Transverse colon (tissue), 4 donors: ENCODE measurements around the gene ACAD11. TPM values are rescaled to one million over a fixed set of nuclear protein-coding genes. Genes with fewer than 3 reads are reported as not detected.

ENCODE experiments used
- DNase-seq: peaks from one replicate; pipeline ENCODE4 v3.0.0-alpha.2; 2019
- H3K27ac ChIP-seq, 4 donors: fragments of 200-600 bp; sonication (generic); 2 replicates each; pipeline ENCODE4 v1.5.1; 2016 to 2018; ENCODE audit warnings: inconsistent platforms in 4 of 4
- H3K27me3 ChIP-seq: fragments of 200-600 bp; sonication (generic); 2 replicates; pipeline ENCODE4 v1.5.1; 2017; ENCODE audit warnings: inconsistent platforms
- H3K36me3 ChIP-seq, 4 donors: fragments of 200-600 bp; sonication (generic); 2 replicates each; pipeline ENCODE4 v1.5.1; 2017 to 2019; ENCODE audit warnings: inconsistent platforms in 4 of 4
- H3K4me1 ChIP-seq, 4 donors: fragments of 200-600 bp; sonication (generic); 2 replicates each; pipeline ENCODE4 v1.5.1; 2017 to 2020; ENCODE audit warnings: inconsistent platforms in 4 of 4
- H3K4me3 ChIP-seq, 4 donors: fragments of 200-600 bp; sonication (generic); 1 replicate in 1 of 4; 2 replicates in 3 of 4; pipeline versions ENCODE4 v1.5.1 to v1.6.1; 2017 to 2019; ENCODE audit warnings: inconsistent platforms in 4 of 4
- H3K9me3 ChIP-seq, 2 donors: fragments of 200-600 bp; sonication (generic); 2 replicates each; pipeline ENCODE4 v1.5.1; 2017 to 2019; ENCODE audit warnings: inconsistent platforms in 2 of 2
- EP300 ChIP-seq: sonication (generic); formaldehyde crosslinking; IDR thresholded peaks from one replicate; pipeline ENCODE4 v1.6.1; 2017; ENCODE audit warnings: antibody characterized with exemption, low read depth
- POLR2A ChIP-seq: fragments of 450-650 bp; IDR thresholded peaks from one replicate; pipeline ENCODE4 v1.6.1; 2016; ENCODE audit warnings: antibody characterized with exemption, mild to moderate bottlenecking, moderate library complexity
- POLR2AphosphoS5 ChIP-seq, 3 donors: sonication (generic); formaldehyde crosslinking; IDR thresholded peaks; one replicate each; pipeline ENCODE4 v1.6.1; 2016; ENCODE audit warnings: antibody characterized with exemption in 3 of 3
- WGBS, 2 donors: methylation state at CpG; one replicate each; pipeline ENCODE4 v1.1.5; 2018; ENCODE audit warnings: low coverage in 1 of 2; 5-methylcytosine and 5-hydroxymethylcytosine counted together
- in situ Hi-C, 4 donors: fragments of 200-750 bp; cut with MboI; loops; one replicate each; pipeline versions ENCODE4 v1.15.0 to v1.15.1; 2017; ENCODE audit warnings: low sequenced_read_pairs in 3 of 4, low pct_ligation_motif_present in 1 of 4, low pct_unique_long_range_greater_than_20kb in 1 of 4
- intact Hi-C: fragments of 100-400 bp; cut with DNase I; formaldehyde crosslinking; loops from one replicate; pipeline ENCODE4 v1.15.1; 2023; ENCODE audit warnings: low total_unique reads
- total RNA-seq, 4 donors: library from RNA; depleted of rRNA; stranded (reverse); fragments of >200 nt; gene quantifications; one replicate each; pipeline ENCODE4 v1.1.0, GENCODE V29; 2016
- TF ChIP-seq, protein P1 (sequence below), 5 experiments: fragments of 200-600 bp in 3 of 5; fragments of 450-650 bp in 2 of 5; sonication (generic) in 3 of 5; IDR thresholded peaks; 1 replicate in 2 of 5; 2 replicates in 3 of 5; pipeline ENCODE4 v1.5.1; 2016 to 2017; ENCODE audit warnings: antibody characterized with exemption in 5 of 5, inconsistent platforms in 3 of 5, mild to moderate bottlenecking in 2 of 5, moderate library complexity in 1 of 5

ACAD11 gene
- total RNA-seq, 4 donors from 2014 or later: 10.2 to 56.7 (median 20.9) TPM

DNA sequence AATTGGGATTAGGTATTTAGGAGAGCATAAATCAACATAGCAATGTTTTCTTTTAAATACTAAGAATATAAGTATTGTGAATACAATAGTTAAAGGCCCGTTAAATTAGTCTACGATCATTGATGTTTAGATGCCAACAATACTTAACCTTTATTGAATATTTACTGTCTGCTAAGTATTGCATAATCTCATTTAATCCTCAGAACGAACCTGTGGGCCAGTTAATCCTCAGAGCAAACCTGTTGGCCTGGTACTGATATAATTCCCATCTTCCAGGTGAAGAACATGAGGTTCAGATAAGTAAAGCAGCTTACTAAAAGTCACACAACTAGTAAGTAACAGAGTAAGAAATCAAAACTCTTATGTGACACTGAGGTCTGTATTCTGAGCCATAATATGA is 119.9 kb downstream of the ACAD11 start:
- DNase-seq: no peak
- in situ Hi-C loops (loop anchor here (5.0 to 10.0 kb wide), 2 partner anchors 103 to 105 kb away; no protein-coding TSS in a partner anchor), intact Hi-C loops (loop anchor here (5.0 kb wide), 1 partner anchor 103 kb away; no protein-coding TSS in a partner anchor)
- TF ChIP-seq POLR2A (no peak), EP300 (no peak), POLR2AphosphoS5 (IDR thresholded peaks at IDR 0.05) (no peak)
- TF ChIP-seq, protein P1, sequence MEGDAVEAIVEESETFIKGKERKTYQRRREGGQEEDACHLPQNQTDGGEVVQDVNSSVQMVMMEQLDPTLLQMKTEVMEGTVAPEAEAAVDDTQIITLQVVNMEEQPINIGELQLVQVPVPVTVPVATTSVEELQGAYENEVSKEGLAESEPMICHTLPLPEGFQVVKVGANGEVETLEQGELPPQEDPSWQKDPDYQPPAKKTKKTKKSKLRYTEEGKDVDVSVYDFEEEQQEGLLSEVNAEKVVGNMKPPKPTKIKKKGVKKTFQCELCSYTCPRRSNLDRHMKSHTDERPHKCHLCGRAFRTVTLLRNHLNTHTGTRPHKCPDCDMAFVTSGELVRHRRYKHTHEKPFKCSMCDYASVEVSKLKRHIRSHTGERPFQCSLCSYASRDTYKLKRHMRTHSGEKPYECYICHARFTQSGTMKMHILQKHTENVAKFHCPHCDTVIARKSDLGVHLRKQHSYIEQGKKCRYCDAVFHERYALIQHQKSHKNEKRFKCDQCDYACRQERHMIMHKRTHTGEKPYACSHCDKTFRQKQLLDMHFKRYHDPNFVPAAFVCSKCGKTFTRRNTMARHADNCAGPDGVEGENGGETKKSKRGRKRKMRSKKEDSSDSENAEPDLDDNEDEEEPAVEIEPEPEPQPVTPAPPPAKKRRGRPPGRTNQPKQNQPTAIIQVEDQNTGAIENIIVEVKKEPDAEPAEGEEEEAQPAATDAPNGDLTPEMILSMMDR (IDR thresholded peaks at IDR 0.05): no peak
- Histone ChIP-seq H3K9me3 (no peaks in the 10 kb centered on the region), H3K36me3 (peaks cover 0 to 33% (median 8%) of the 10 kb centered on the region in 4 donors), H3K27me3 (no peaks in the 10 kb centered on the region), H3K27ac (no peak overlapping the region), H3K4me3 (no peak overlapping the region), H3K4me1 (peaks cover 0 to 9% (median 0%) of the 10 kb centered on the region in 4 donors)
- WGBS, 2 donors: 64 to 88% methylated on average over 3 of the region's 3 CpGs

DNA sequence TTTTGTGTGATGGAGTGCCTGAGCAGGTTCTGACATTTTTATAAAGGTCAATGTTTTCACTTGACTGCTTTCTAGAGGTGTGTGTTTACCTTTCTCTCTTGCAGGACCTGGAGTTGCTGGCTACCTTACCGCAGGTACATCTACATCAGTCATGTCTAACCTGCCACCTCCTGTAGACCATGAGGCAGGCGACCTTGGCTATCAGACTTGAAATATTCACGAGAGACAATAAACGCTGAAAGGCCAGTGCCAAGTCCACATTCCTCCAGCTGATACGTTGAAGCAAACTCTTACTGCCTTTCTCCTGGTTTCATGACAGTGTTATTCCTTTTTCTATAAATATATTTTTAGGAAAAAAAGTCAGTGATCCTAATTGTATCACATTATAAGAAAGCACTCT is 121.5 kb downstream of the ACAD11 start:
- TF ChIP-seq POLR2A (no peak), POLR2AphosphoS5 (IDR thresholded peaks at IDR 0.05) (no peak), EP300 (no peak)
- TF ChIP-seq, protein P1 (IDR thresholded peaks at IDR 0.05): no peak
- no peak overlapping the region for H3K4me3 ChIP-seq
- no peaks in the 10 kb centered on the region for H3K27me3 ChIP-seq
- no peak overlapping the region for H3K27ac ChIP-seq
- in situ Hi-C loops (loop anchor here in 3 of 4 donors (5.0 to 10.0 kb wide), 2 partner anchors 104 to 107 kb away; no protein-coding TSS in a partner anchor), intact Hi-C loops (loop anchor here (5.0 kb wide), 1 partner anchor 104 kb away; no protein-coding TSS in a partner anchor)
- H3K4me1 ChIP-seq: peaks cover 0 to 4% (median 0%) of the 10 kb centered on the region in 4 donors
- H3K9me3 ChIP-seq: no peaks in the 10 kb centered on the region
- WGBS, 2 donors: 45 to 63% methylated on average over 5 of the region's 5 CpGs
- H3K36me3 ChIP-seq: peaks cover 0 to 33% (median 8%) of the 10 kb centered on the region in 4 donors
- DNase-seq: no peak

DNA sequence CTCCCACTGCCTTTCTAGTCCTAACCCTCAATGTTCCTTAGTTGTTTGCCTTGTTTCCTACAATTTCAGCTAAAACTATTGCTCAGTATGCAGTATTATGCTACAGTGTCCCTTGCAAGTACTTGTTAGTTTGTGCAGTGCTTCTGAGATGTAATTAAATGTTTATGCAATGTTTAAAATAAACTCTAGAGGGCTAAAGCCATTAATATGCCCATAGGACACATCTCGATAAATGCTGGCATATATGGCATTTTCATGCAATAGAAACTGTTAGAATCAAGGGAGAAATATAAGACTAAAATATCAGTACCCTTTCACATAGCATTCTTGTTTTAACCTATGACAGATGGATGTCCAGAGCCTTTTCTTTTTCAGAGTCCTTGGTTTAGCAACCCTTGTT is 122.3 kb downstream of the ACAD11 start:
- Histone ChIP-seq H3K27me3 (no peaks in the 10 kb centered on the region), H3K27ac (no peak overlapping the region), H3K4me3 (no peak overlapping the region), H3K4me1 (no peaks in the 10 kb centered on the region), H3K9me3 (no peaks in the 10 kb centered on the region), H3K36me3 (peaks cover 0 to 33% (median 8%) of the 10 kb centered on the region in 4 donors)
- intact Hi-C loops: loop anchor here (5.0 kb wide), 1 partner anchor 105 kb away; no protein-coding TSS in a partner anchor
- DNase-seq: no peak
- in situ Hi-C loops: loop anchor here in 3 of 4 donors (5.0 to 10.0 kb wide), 2 partner anchors 105 to 108 kb away; no protein-coding TSS in a partner anchor
- TF ChIP-seq POLR2A (no peak), POLR2AphosphoS5 (IDR thresholded peaks at IDR 0.05) (no peak), EP300 (no peak)
- TF ChIP-seq, protein P1 (IDR thresholded peaks at IDR 0.05): no peak
- WGBS, 2 donors: 78 to 88% methylated on average over 1 of the region's 1 CpG

DNA sequence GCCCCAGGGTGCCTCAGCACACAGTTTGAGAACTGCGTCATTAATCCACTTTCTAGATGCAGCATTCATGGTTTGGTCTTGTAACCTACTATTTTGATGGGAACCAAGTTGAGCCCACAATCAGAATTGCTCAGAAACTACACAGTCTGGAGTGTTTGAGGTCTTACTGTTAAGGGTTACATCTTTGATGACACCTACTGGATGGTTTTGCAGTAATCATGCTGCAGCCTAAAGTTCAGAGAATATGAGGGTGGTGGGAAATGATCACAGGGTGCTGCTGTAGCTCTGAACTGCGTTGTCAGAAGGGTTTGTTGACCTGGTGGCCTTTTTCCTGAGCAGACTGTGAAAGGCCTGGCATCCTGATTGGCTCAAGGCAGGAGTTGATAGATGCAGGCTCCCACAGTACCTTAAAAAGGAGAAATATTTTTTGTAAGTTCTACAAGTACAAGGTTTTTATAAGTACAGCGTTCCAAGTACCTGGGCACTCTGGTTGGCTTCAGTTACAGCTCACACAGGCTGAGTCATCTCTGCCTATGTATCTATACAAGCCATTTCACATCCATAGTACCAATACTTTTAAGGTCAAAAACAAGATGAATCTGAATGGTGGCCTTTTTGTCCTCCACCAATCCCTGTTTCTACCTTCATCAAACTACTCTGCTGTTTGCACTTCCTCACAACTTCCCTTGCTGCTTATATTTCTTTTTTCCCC is 123.0 kb downstream of the ACAD11 start:
- H3K9me3 ChIP-seq: no peaks in the 10 kb centered on the region
- no peak for DNase-seq
- no peak overlapping the region for H3K27ac ChIP-seq
- no peak overlapping the region for H3K4me3 ChIP-seq
- TF ChIP-seq, protein P1 (IDR thresholded peaks at IDR 0.05): no peak
- TF ChIP-seq POLR2A: no peak
- TF ChIP-seq EP300: no peak
- no peak for TF ChIP-seq POLR2AphosphoS5 (IDR thresholded peaks at IDR 0.05)
- in situ Hi-C loops (loop anchor here in 3 of 4 donors (5.0 to 10.0 kb wide), 2 partner anchors 106 to 108 kb away; no protein-coding TSS in a partner anchor), intact Hi-C loops (loop anchor here (5.0 kb wide), 1 partner anchor 106 kb away; no protein-coding TSS in a partner anchor)
- peaks cover 0 to 33% (median 8%) of the 10 kb centered on the region in 4 donors for H3K36me3 ChIP-seq
- H3K4me1 ChIP-seq: no peaks in the 10 kb centered on the region
- WGBS, 2 donors: 90% methylated on average over 3 of the region's 3 CpGs; no CpG with 5 or more reads in 1 of the 2 donors
- no peaks in the 10 kb centered on the region for H3K27me3 ChIP-seq
